HCT116 (cell line): Measurements from ENCODE around the gene SACM1L.

Experiments used
- EZH2 ChIP-seq: fragments of 200-600 bp; sonication (generic); IDR thresholded peaks from 2 replicates; pipeline ENCODE4 v1.6.1; 2017; ENCODE audit warnings: antibody characterized with exemption, mixed run types
- POLR2A ChIP-seq: IDR thresholded peaks from 2 replicates; pipeline ENCODE4 v1.7.0; 2011; ENCODE audit warnings: borderline replicate concordance; ENCODE audit not compliant: insufficient read depth, insufficient read length; ENCODE audit errors: extremely low read depth

GRCh38 chr3:45716790-45717336, 27.7 kb downstream of the SACM1L start:
- TF ChIP-seq EZH2 (no peak), POLR2A (no peak)
